Endothelial cell (in vitro differentiated cells): ENCODE measurements around the gene PTPN4. TPM values are rescaled to one million over a fixed set of nuclear protein-coding genes. Genes with fewer than 3 reads are reported as not detected.
"Not testable (repeated sequence)": the region's sequence is repeated elsewhere in the genome, so short reads cannot be mapped to it uniquely, and the experiment has no call there.

Experiments used
- DNase-seq: peaks from one replicate; pipeline ENCODE4 v3.0.0; 2021; ENCODE audit warnings: low spot score
- H3K27ac Mint-ChIP-seq: one replicate; pipeline ENCODE4 v1.8.0; 2021; ENCODE audit warnings: mixed read lengths, inconsistent platforms; ENCODE audit not compliant: unreplicated experiment
- H3K27me3 Mint-ChIP-seq: one replicate; pipeline ENCODE4 v1.8.0; 2021; ENCODE audit warnings: mild to moderate bottlenecking, moderate library complexity, mixed read lengths, inconsistent platforms; ENCODE audit not compliant: unreplicated experiment
- H3K36me3 Mint-ChIP-seq: one replicate; pipeline ENCODE4 v1.8.0; 2021; ENCODE audit warnings: mild to moderate bottlenecking, low read depth, mixed read lengths, inconsistent platforms; ENCODE audit not compliant: unreplicated experiment
- H3K4me1 Mint-ChIP-seq: one replicate; pipeline ENCODE4 v1.8.0; 2021; ENCODE audit warnings: mild to moderate bottlenecking, mixed read lengths, inconsistent platforms; ENCODE audit not compliant: unreplicated experiment
- H3K4me3 Mint-ChIP-seq: one replicate; pipeline ENCODE4 v1.8.0; 2021; ENCODE audit warnings: mild to moderate bottlenecking, mixed read lengths, inconsistent platforms; ENCODE audit not compliant: unreplicated experiment
- H3K9me3 Mint-ChIP-seq: one replicate; pipeline ENCODE4 v1.8.0; 2021; ENCODE audit warnings: mixed read lengths, inconsistent platforms; ENCODE audit not compliant: unreplicated experiment
- total RNA-seq: library from RNA; stranded (reverse); fragmentation: NEBNext Ultra II Directional; extraction: Animal tissue kit (Norgen Biotek cat#: 25700); gene quantifications from one replicate; pipeline ENCODE4 v1.2.1, GENCODE V29; 2021; ENCODE audit not compliant: unreplicated experiment
- TF ChIP-seq, protein P1 (sequence below): fragments of 200-600 bp; sonication (generic); IDR thresholded peaks from one replicate; pipeline ENCODE4 v1.5.0; 2021; ENCODE audit warnings: antibody characterized with exemption; ENCODE audit not compliant: unreplicated experiment

Gene PTPN4
- total RNA-seq, 1 donor from 2014 or later, result 51.0 TPM

- Mint-ChIP-seq H3K36me3 (peaks cover 36% of the 10 kb centered on the region), H3K4me3 (no peak overlapping the region), H3K4me1 (peaks cover 4% of the 10 kb centered on the region), H3K9me3 (peaks cover 13% of the 10 kb centered on the region), H3K27ac (no peak overlapping the region), H3K27me3 (peaks cover 4% of the 10 kb centered on the region)
- no peak for DNase-seq
- TF ChIP-seq, protein P1, sequence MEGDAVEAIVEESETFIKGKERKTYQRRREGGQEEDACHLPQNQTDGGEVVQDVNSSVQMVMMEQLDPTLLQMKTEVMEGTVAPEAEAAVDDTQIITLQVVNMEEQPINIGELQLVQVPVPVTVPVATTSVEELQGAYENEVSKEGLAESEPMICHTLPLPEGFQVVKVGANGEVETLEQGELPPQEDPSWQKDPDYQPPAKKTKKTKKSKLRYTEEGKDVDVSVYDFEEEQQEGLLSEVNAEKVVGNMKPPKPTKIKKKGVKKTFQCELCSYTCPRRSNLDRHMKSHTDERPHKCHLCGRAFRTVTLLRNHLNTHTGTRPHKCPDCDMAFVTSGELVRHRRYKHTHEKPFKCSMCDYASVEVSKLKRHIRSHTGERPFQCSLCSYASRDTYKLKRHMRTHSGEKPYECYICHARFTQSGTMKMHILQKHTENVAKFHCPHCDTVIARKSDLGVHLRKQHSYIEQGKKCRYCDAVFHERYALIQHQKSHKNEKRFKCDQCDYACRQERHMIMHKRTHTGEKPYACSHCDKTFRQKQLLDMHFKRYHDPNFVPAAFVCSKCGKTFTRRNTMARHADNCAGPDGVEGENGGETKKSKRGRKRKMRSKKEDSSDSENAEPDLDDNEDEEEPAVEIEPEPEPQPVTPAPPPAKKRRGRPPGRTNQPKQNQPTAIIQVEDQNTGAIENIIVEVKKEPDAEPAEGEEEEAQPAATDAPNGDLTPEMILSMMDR, result no peak
Observed at GRCh38 chr2:119794237-119794636, 34.5 kb downstream of the PTPN4 start.

DNA sequence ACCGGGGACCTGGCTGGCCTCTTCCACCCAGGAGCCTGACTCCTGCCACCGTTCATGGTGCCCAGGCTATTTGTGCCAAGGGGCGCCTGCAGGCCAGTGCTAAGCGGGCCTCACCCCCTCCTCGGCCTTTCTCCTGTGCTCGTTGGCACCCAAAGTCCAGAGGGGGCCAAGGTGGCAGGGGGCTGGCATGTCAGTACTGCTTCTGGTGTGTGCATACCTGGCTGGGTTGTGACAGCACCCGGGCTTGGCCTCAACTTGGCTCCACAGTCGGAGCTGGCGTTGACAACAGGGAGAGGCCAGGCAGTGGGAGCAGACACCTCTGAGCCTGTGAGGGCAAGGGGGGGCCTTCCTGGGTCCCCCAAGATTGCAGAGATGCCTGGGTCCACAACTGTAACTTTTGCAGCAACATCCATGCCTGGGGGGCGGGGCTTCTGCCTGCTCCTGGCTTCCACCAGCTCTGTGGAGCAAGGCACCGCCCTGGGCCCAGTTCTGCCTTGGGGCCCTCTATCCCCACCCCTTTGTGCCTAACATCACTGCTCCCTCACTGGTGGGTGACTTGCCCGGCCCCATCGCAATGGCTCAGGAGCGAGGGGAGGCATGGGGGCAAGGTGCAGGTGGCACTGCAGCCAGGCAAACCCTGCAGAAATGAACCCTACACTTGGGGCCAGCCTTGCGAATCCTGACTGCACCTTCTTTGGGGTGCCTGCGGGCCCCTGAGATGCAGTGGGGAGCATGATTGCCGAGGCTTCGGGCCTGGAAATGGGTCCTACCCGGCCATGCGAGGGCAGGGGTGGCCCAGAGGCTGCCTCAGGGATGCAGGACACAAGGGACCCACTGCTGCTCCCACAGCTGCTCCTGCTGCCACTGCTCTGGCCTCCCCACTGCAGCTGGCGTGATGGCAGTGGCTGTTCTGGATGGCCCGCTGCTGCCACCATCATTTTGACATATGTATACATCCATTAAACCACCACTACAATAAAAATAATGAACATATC is 35.9 kb downstream of the PTPN4 start:
- Mint-ChIP-seq H3K27ac (no peak overlapping the region), H3K4me1 (peaks cover 11% of the 10 kb centered on the region), H3K9me3 (peaks cover 11% of the 10 kb centered on the region), H3K4me3 (no peak overlapping the region), H3K36me3 (peaks cover 28% of the 10 kb centered on the region), H3K27me3 (peaks cover 4% of the 10 kb centered on the region)
- DNase-seq, result no peak
- TF ChIP-seq, protein P1, result no peak

- TF ChIP-seq, protein P1, result no peak
- no peak overlapping the region for H3K4me3 Mint-ChIP-seq
- peaks cover 7% of the 10 kb centered on the region for H3K27me3 Mint-ChIP-seq
- no peaks in the 10 kb centered on the region for H3K9me3 Mint-ChIP-seq
- H3K36me3 Mint-ChIP-seq, result peaks cover 10% of the 10 kb centered on the region
- peak overlapping the region; percentile 95 for H3K27ac Mint-ChIP-seq
- DNase-seq, result no peak
- peaks cover 27% of the 10 kb centered on the region for H3K4me1 Mint-ChIP-seq
Observed at GRCh38 chr2:119800376-119800902, 40.7 kb downstream of the PTPN4 start.

DNA sequence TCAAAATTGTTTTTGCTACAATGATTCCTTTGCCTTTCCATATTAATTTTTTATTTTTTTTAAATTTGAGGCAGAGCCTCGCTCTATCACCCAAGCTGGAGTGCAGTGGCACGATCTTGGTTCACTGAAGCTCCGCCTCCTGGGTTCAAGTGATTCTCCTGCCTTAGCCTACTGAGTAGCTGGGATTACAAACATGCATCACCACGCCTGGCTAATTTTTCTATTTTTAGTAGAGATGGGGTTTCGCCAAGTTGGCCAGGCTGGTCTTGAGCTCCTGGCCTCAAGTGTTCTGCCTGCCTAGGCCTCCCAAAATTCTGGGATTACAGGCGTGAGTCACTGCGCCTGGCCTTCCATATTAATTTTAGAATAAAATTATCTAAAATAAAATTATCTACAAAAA is 41.3 kb downstream of the PTPN4 start:
- no peak for DNase-seq
- H3K9me3 Mint-ChIP-seq, result no peaks in the 10 kb centered on the region
- peaks cover 6% of the 10 kb centered on the region for H3K27me3 Mint-ChIP-seq
- TF ChIP-seq, protein P1, result no peak
- peaks cover 10% of the 10 kb centered on the region for H3K36me3 Mint-ChIP-seq
- no peak overlapping the region for H3K4me3 Mint-ChIP-seq
- H3K4me1 Mint-ChIP-seq, result peaks cover 27% of the 10 kb centered on the region
- no peak overlapping the region for H3K27ac Mint-ChIP-seq

DNA sequence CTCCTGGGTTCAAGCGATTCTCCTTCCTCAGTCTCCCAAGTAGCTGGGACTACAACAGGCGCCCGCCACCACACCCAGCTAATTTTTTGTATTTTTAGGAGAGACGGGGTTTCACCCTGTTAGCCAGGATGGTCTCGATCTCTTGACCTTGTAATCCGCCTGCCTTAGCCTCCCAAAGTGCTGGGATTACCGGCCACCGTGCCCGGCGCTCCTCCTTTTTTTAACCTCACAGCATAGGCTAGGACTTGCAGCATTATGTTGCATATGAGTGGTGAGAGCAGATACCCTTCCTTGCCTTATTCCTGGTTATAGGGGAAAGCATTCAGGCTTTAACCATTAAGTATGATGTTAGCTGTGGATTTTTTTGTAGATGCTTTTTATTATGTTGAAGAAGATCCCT is 42.3 kb downstream of the PTPN4 start:
- DNase-seq, H3K4me3 Mint-ChIP-seq, H3K27me3 Mint-ChIP-seq, H3K9me3 Mint-ChIP-seq: not testable (repeated sequence)
- Mint-ChIP-seq H3K36me3 (peaks cover 16% of the 10 kb centered on the region), H3K4me1 (peaks cover 27% of the 10 kb centered on the region), H3K27ac (peak overlapping the region; percentile 93)
